Liver (tissue), 3 donors: Measurements from ENCODE around the gene TRPM6.

ENCODE experiments used
- ATF3 ChIP-seq: IDR thresholded peaks from 2 replicates; pipeline ENCODE4 v1.6.1; 2016; ENCODE audit warnings: antibody characterized with exemption
- CTCF ChIP-seq: fragments of 150-350 bp; IDR thresholded peaks from 2 replicates; pipeline ENCODE4 v1.5.1; 2017; ENCODE audit warnings: improper control_type of control experiment, low read depth, low read length; ENCODE audit not compliant: missing input control
- EGR1 ChIP-seq, 2 donors: IDR thresholded peaks; 2 replicates each; pipeline ENCODE4 v1.6.1; 2016 to 2018; ENCODE audit warnings: antibody characterized with exemption in 2 of 2, low read depth in 2 of 2
- FOXA1 ChIP-seq: IDR thresholded peaks from 2 replicates; pipeline ENCODE4 v1.6.1; 2016; ENCODE audit warnings: antibody characterized with exemption
- GABPA ChIP-seq, 2 donors: IDR thresholded peaks in 1 of 2; conservative IDR thresholded peaks in 1 of 2; 2 replicates each; pipeline ENCODE4 v1.6.1; 2016; ENCODE audit warnings: antibody characterized with exemption in 2 of 2, mild to moderate bottlenecking in 1 of 2, moderate library complexity in 1 of 2
- JUND ChIP-seq, 2 donors: IDR thresholded peaks; 2 replicates each; pipeline ENCODE4 v1.6.1; 2016; ENCODE audit warnings: antibody characterized with exemption in 2 of 2
- MAX ChIP-seq: IDR thresholded peaks from 2 replicates; pipeline ENCODE4 v1.6.1; 2016; ENCODE audit warnings: antibody characterized with exemption
- RAD21 ChIP-seq, 2 donors: IDR thresholded peaks; 2 replicates each; pipeline ENCODE4 v1.6.1; 2016; ENCODE audit warnings: antibody characterized with exemption in 2 of 2, mild to moderate bottlenecking in 2 of 2
- REST ChIP-seq: IDR thresholded peaks from 2 replicates; pipeline ENCODE4 v1.6.1; 2016; ENCODE audit warnings: antibody characterized with exemption, mild to moderate bottlenecking
- SP1 ChIP-seq: IDR thresholded peaks from 2 replicates; pipeline ENCODE4 v1.6.1; 2018; ENCODE audit warnings: antibody characterized with exemption, mild to moderate bottlenecking
- YY1 ChIP-seq: IDR thresholded peaks from 2 replicates; pipeline ENCODE4 v1.6.1; 2016; ENCODE audit warnings: antibody characterized with exemption, mild to moderate bottlenecking
- ZBTB33 ChIP-seq: IDR thresholded peaks from 2 replicates; pipeline ENCODE4 v1.6.1; 2016; ENCODE audit warnings: antibody characterized with exemption
- donor health status: healthy.
- donor health status: healthy.

GRCh38 chr9:74867483-74867882 lies 20.2 kb downstream of the TRPM6 start:
- no peak for TF ChIP-seq CTCF
- TF ChIP-seq JUND (IDR thresholded peaks at IDR 0.05): no peak
- TF ChIP-seq RAD21 (IDR thresholded peaks at IDR 0.05): no peak
- no peak for TF ChIP-seq ATF3
- no peak for TF ChIP-seq SP1
- TF ChIP-seq REST: no peak
- no peak for TF ChIP-seq GABPA (IDR thresholded peaks at IDR 0.05 in 1 of 2, conservative IDR thresholded peaks at IDR 0.05 in 1 of 2)
- no peak for TF ChIP-seq MAX
- TF ChIP-seq YY1: no peak
- no peak for TF ChIP-seq ZBTB33
- no peak for TF ChIP-seq EGR1 (IDR thresholded peaks at IDR 0.05; ENCODE audit: low read depth in 2 of 2)
- TF ChIP-seq FOXA1: no peak
